ENCODE data around the gene GADL1. TPM values are rescaled to one million over a fixed set of nuclear protein-coding genes. Genes with fewer than 3 reads are reported as not detected.

The GADL1 gene
- total and polyA plus RNA-seq, 3 donors from 2014 or later = 0.08 to 0.30 TPM; not detected in 1

DNA sequence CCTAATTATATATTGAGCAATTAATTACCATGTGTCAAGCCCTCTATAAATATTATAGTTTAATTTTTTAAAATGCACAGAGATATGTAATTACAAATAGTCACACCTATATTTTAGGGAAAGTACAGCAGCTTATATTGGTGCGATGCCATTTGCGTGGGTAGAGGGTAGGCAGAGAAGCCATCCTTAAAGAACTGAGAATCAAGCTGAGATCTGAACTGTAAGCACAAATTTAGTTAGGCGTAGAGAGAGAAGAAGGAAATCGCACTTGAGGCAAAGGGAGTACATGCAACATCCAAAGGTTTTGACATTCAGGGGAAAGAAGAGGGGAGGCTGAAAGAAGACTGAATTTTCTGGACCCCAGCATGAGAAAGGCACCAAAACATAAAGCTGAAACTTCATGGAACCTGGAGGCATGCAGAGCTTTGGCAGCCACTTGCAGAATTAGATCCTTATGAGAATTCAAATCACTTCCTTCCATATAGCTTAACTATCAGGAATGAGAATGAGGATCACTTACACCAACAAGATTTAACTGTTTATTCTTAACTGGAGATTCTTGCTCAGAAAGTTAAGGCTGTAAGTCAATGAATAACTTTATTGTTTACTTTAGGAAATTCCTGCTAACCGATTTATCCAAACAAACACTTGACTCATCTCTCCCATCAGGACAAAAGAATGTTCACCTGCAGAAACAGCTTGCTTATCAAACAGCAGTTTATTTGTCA lies 173.7 kb downstream of the GADL1 start:
- DNase-seq = no peak
- Histone ChIP-seq H3K9me3 (no peaks in the 10 kb centered on the region), H3K4me3 (no peak overlapping the region), H3K4me1 (no peaks in the 10 kb centered on the region), H3K27ac (no peak overlapping the region), H3K27me3 (no peaks in the 10 kb centered on the region), H3K36me3 (ENCODE audit: low read depth, missing control alignments) (no peaks in the 10 kb centered on the region)
- intact Hi-C loops (cut with DNase I; ENCODE audit: low total_unique reads) = no loop called here
- WGBS, 2 donors = 85 to 89% methylated on average over 5 of the region's 5 CpGs
- TF ChIP-seq CTCF (IDR thresholded peaks at IDR 0.05) (no peak), POLR2A (IDR thresholded peaks at IDR 0.05) (no peak)

DNA sequence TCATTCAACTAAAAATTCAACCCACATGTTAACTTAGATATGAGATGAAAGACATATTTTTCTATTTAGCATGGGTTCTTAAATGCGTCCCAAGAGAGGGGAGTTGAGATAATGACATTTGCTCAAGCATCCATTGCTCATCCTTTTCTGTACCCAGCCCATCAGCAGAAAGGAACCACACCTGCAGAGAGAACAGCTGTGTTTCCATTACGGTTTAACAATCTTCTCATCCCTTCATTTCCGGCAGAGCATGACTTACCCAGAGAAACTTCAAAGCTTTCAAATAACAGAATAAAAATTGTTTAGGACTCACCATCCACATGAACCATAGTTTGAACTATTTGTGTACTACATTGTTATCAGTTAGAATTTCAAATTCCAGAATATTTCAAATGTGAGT lies 174.9 kb downstream of the GADL1 start:
- 94 to 99% methylated on average over 3 of the region's 3 CpGs for WGBS, 2 donors
- no peak for DNase-seq
- no peak overlapping the region for H3K4me3 ChIP-seq
- H3K36me3 ChIP-seq (ENCODE audit: low read depth, missing control alignments) = no peaks in the 10 kb centered on the region
- TF ChIP-seq CTCF (IDR thresholded peaks at IDR 0.05) (no peak), POLR2A (IDR thresholded peaks at IDR 0.05) (no peak)
- H3K4me1 ChIP-seq = no peaks in the 10 kb centered on the region
- no peaks in the 10 kb centered on the region for H3K27me3 ChIP-seq
- H3K9me3 ChIP-seq = no peaks in the 10 kb centered on the region
- no peak overlapping the region for H3K27ac ChIP-seq
- intact Hi-C loops (cut with DNase I; ENCODE audit: low total_unique reads) = no loop called here

DNA sequence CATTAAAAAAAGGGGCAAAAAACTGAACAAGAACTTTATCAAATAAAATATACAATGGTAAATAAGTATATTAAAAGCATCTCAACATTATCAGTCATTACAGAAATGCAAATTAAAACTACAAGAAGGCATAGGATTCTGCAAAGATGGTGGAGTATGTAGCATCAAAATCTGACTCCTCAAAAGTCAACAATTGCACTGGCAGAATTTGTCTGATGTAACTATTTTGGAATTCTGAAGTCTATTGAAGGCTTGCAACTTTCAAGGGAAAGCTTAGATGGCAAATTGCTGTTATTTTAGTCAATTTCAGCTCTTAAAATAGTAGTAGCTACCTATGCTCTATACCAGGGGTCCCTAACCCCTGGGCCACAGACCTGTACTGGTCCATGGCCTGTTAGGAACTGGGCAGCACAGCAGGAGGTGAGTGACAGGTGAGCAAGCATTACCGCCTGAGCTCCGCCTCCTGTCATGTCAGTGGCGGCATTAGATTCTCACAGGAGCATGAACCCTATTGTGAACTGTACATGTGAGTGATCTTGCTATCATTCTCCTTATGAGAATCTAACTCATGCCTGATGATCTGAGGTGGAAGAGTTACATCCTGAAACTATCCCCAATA lies 180.5 kb downstream of the GADL1 start:
- Histone ChIP-seq H3K9me3 (no peaks in the 10 kb centered on the region), H3K36me3 (ENCODE audit: low read depth, missing control alignments) (no peaks in the 10 kb centered on the region), H3K4me1 (no peaks in the 10 kb centered on the region), H3K4me3 (no peak overlapping the region), H3K27me3 (no peaks in the 10 kb centered on the region), H3K27ac (no peak overlapping the region)
- no peak for TF ChIP-seq POLR2A (IDR thresholded peaks at IDR 0.05)
- no peak for TF ChIP-seq CTCF (IDR thresholded peaks at IDR 0.05)
- WGBS, 2 donors = 91 to 96% methylated on average over 3 of the region's 3 CpGs
- DNase-seq = no peak
- intact Hi-C loops (cut with DNase I; ENCODE audit: low total_unique reads) = no loop called here

- H3K9me3 ChIP-seq = no peaks in the 10 kb centered on the region
- H3K27ac ChIP-seq = no peak overlapping the region
- 61 to 81% methylated on average over 4 of the region's 4 CpGs for WGBS, 2 donors
- H3K27me3 ChIP-seq = no peaks in the 10 kb centered on the region
- intact Hi-C loops (cut with DNase I; ENCODE audit: low total_unique reads) = no loop called here
- H3K4me3 ChIP-seq = no peak overlapping the region
- no peak for DNase-seq
- TF ChIP-seq CTCF (IDR thresholded peaks at IDR 0.05) (no peak), POLR2A (IDR thresholded peaks at IDR 0.05) (no peak)
- H3K4me1 ChIP-seq = no peaks in the 10 kb centered on the region
- no peaks in the 10 kb centered on the region for H3K36me3 ChIP-seq (ENCODE audit: low read depth, missing control alignments)
These were observed 181.5 kb downstream of the GADL1 start for GRCh38 chr3:30712991-30713390.

GRCh38 chr3:30711867-30712266 lies 182.6 kb downstream of the GADL1 start:
- Histone ChIP-seq H3K4me3 (no peak overlapping the region), H3K4me1 (no peaks in the 10 kb centered on the region), H3K36me3 (ENCODE audit: low read depth, missing control alignments) (no peaks in the 10 kb centered on the region), H3K27me3 (no peaks in the 10 kb centered on the region), H3K9me3 (no peaks in the 10 kb centered on the region), H3K27ac (no peak overlapping the region)
- no peak for DNase-seq
- no peak for TF ChIP-seq CTCF (IDR thresholded peaks at IDR 0.05)
- TF ChIP-seq POLR2A (IDR thresholded peaks at IDR 0.05) = no peak
- intact Hi-C loops (cut with DNase I; ENCODE audit: low total_unique reads) = no loop called here
- WGBS, 2 donors = 89 to 93% methylated on average over 2 of the region's 2 CpGs
